Measurements from ENCODE around the gene NLK.

- TF ChIP-seq CTCF (IDR thresholded peaks at IDR 0.05) (no peak), POLR2A (IDR thresholded peaks at IDR 0.05) (no peak)
Measured at GRCh38 chr17:28204751-28205150, 162.3 kb downstream of the NLK start.
